ENCODE results near the gene SRRD. TPM values are rescaled to one million over a fixed set of nuclear protein-coding genes. Genes with fewer than 3 reads are reported as not detected.

SRRD gene
- total and polyA plus RNA-seq, 2 of the 8 experiments (the other 6 are each of a cell fraction or from before 2014, with no cell fraction given), result 17.1 to 25.3 TPM

- Histone ChIP-seq H3K79me2 (ENCODE audit: control insufficient read depth in 1 of 2, insufficient read depth in 2 of 2, low read length in 2 of 2) (no peaks in the 10 kb centered on the region; a peak in 1 of 4 replicates), H4K20me1 (replicated peaks in 1 of 2; ENCODE audit: control insufficient read depth in 1 of 2, insufficient read depth in 2 of 2, low read length in 2 of 2) (peaks cover 0 to 3% of the 10 kb centered on the region in 2 experiments), H3K56ac (replicated peaks; ENCODE audit: insufficient read length, low read depth, low read length) (no peak overlapping the region), H3K18ac (ENCODE audit: extremely low read depth, low read length) (no peak overlapping the region), H3K14ac (ENCODE audit: insufficient read length) (no peak overlapping the region), H2BK15ac (ENCODE audit: low read length) (no peak overlapping the region), H2AFZ (ENCODE audit: low read length) (no peak overlapping the region), H3K23me2 (ENCODE audit: low read depth, low read length) (no peaks in the 10 kb centered on the region), H2BK12ac (ENCODE audit: low read depth, low read length) (no peak overlapping the region), H3K23ac (ENCODE audit: insufficient read length) (no peak overlapping the region), H3K79me1 (ENCODE audit: low read depth, low read length) (peaks cover 4% of the 10 kb centered on the region), H2BK120ac (replicated peaks; ENCODE audit: low read depth, low read length) (no peak overlapping the region), H2AK5ac (ENCODE audit: low read depth, low read length) (no peak overlapping the region), H4K91ac (replicated peaks; ENCODE audit: insufficient read length, low read length) (no peak overlapping the region), H3K4ac (replicated peaks; ENCODE audit: insufficient read length, low read depth, low read length) (no peak overlapping the region), H3K27me3 (replicated peaks in 1 of 4; ENCODE audit: control insufficient read depth in 3 of 4, extremely low read depth in 1 of 4, insufficient read depth in 3 of 4, low read length in 3 of 4) (no peaks in the 10 kb centered on the region), H3K4me2 (ENCODE audit: insufficient read depth in 1 of 2, low read depth in 2 of 2, low read length in 2 of 2) (no peak overlapping the region), H3K27ac (ENCODE audit: low read depth, low read length) (no peak overlapping the region), H3K4me1 (replicated peaks in 1 of 4; ENCODE audit: control insufficient read depth in 3 of 4, insufficient read depth in 4 of 4, low read length in 3 of 4) (no peaks in the 10 kb centered on the region), H3K9me3 (ENCODE audit: insufficient read depth in 2 of 2, low read depth in 1 of 2, low read length in 1 of 2) (no peaks in the 10 kb centered on the region), H4K5ac (ENCODE audit: insufficient read length, low read depth, low read length) (no peak overlapping the region), H3K9ac (replicated peaks in 1 of 4; ENCODE audit: extremely low read depth in 1 of 4, low read depth in 3 of 4, low read length in 3 of 4) (no peak overlapping the region), H4K8ac (ENCODE audit: extremely low read depth, insufficient read depth, low read length) (no peak overlapping the region), H2BK5ac (ENCODE audit: low read depth, low read length) (no peak overlapping the region), H3K4me3 (ENCODE audit: extremely low read depth in 1 of 4, insufficient read depth in 2 of 4, low read depth in 3 of 4, low read length in 4 of 4) (no peak overlapping the region), H2BK20ac (ENCODE audit: low read length) (no peak overlapping the region), H3K36me3 (ENCODE audit: control insufficient read depth in 2 of 4, insufficient read depth in 4 of 4, low read length in 3 of 4) (no peaks in the 10 kb centered on the region)
- CTCF ChIA-PET (ENCODE audit: partially characterized antibody), result interaction anchor here (0.7 to 2.8 kb wide), 9 partner anchors 8 to 280 kb away, joined by 3 to 21 read pairs (median 4); no protein-coding TSS in a partner anchor
- no peak for DNase-seq (ENCODE audit: low read depth in 1 of 2, low spot score in 2 of 2)
- FAIRE-seq, result no peak
- POLR2A ChIA-PET (ENCODE audit: partially characterized antibody), result no interaction called here
- 93% methylated on average over 16 of the region's 16 CpGs; no CpG with 5 or more reads in 1 of the 2 experiments for WGBS, 2 experiments (ENCODE audit: extremely low coverage in 1 of 2, insufficient coverage in 1 of 2, insufficient read length in 1 of 2, insufficient replicate concordance in 2 of 2, low coverage in 1 of 2, low lambda C conversion rate in 2 of 2, missing lambda C conversion rate in 1 of 2)
- TF ChIP-seq TEAD4 (IDR thresholded peaks at IDR 0.05; ENCODE audit: low read depth, low read length), result no peak
- no peak for TF ChIP-seq JUND (IDR thresholded peaks at IDR 0.05; ENCODE audit: low read length)
- no peak for TF ChIP-seq BRCA1 (IDR thresholded peaks at IDR 0.05; ENCODE audit: low read depth, low read length)
- TF ChIP-seq PHF8 (conservative IDR thresholded peaks at IDR 0.05; ENCODE audit: low read depth, low read length), result no peak
- TF ChIP-seq SUZ12 (IDR thresholded peaks at IDR 0.05; ENCODE audit: low read length), result no peak
- TF ChIP-seq GTF2F1 (IDR thresholded peaks at IDR 0.05; ENCODE audit: borderline replicate concordance, low read depth, low read length), result no peak
- TF ChIP-seq FOSL1 (IDR thresholded peaks at IDR 0.05; ENCODE audit: insufficient read depth, low read depth, low read length), result no peak
- TF ChIP-seq KDM1A (IDR thresholded peaks at IDR 0.05; ENCODE audit: borderline replicate concordance, low read length), result no peak
- TF ChIP-seq SP4 (IDR thresholded peaks at IDR 0.05; ENCODE audit: low read length), result no peak
- TF ChIP-seq TAF7 (optimal IDR thresholded peaks at IDR 0.05; ENCODE audit: borderline replicate concordance, low read depth, low read length), result no peak
- no peak for TF ChIP-seq CREB1 (IDR thresholded peaks at IDR 0.05)
- TF ChIP-seq JUN (IDR thresholded peaks at IDR 0.05; ENCODE audit: low read depth, low read length), result no peak
- no peak for TF ChIP-seq KDM4A (IDR thresholded peaks at IDR 0.05; ENCODE audit: low read depth, low read length, severe bottlenecking)
- no peak for TF ChIP-seq POLR2AphosphoS5 (IDR thresholded peaks at IDR 0.05; ENCODE audit: low read depth, low read length)
Measured at GRCh38 chr22:26443901-26444690, 39.6 kb upstream of the SRRD start.
